Right atrium auricular region (tissue), 2 donors: ENCODE measurements around the gene IRF7. TPM values are rescaled to one million over a fixed set of nuclear protein-coding genes. Genes with fewer than 3 reads are reported as not detected.

Experiments used
- DNase-seq: peaks from one replicate; pipeline ENCODE4 v3.0.0-alpha.2; 2019; ENCODE audit warnings: low spot score
- H3K27ac ChIP-seq, 2 donors: fragments of 200-600 bp; sonication (generic); 1 replicate in 1 of 2; 2 replicates in 1 of 2; pipeline ENCODE4 v1.5.1; 2016 to 2019
- H3K27me3 ChIP-seq, 2 donors: fragments of 200-600 bp; sonication (generic); one replicate each; pipeline versions ENCODE4 v1.5.1 to v1.6.0; 2017 to 2019
- H3K36me3 ChIP-seq: fragments of 200-600 bp; sonication (generic); one replicate; pipeline ENCODE4 v1.5.1; 2016
- H3K4me1 ChIP-seq, 2 donors: fragments of 200-600 bp; sonication (generic); one replicate each; pipeline versions ENCODE4 v1.5.1 to v1.6.0; 2017 to 2019
- H3K4me3 ChIP-seq, 2 donors: fragments of 200-600 bp; sonication (generic); 1 replicate in 1 of 2; 2 replicates in 1 of 2; pipeline ENCODE4 v1.5.1; 2017 to 2019; ENCODE audit warnings: mild to moderate bottlenecking in 1 of 2, moderate library complexity in 1 of 2
- H3K9me3 ChIP-seq, 2 donors: fragments of 200-600 bp; sonication (generic); one replicate each; pipeline ENCODE4 v1.5.1; 2019
- CTCF ChIP-seq, 2 donors: fragments of 200-600 bp; sonication (generic); IDR thresholded peaks; one replicate each; pipeline ENCODE4 v1.5.1; 2019; ENCODE audit warnings: antibody characterized with exemption in 2 of 2
- total RNA-seq, 2 donors: library from RNA; depleted of rRNA; stranded (reverse); fragments of >200 nt; gene quantifications; one replicate each; pipeline ENCODE4 v1.1.0, GENCODE V29; 2016

The IRF7 gene
- total RNA-seq, 2 donors from 2014 or later, result 9.6 to 14.9 TPM

GRCh38 chr11:611001-611996 lies 4.5 kb downstream of the IRF7 start:
- no peaks in the 10 kb centered on the region for H3K27me3 ChIP-seq
- no peak for TF ChIP-seq CTCF (IDR thresholded peaks at IDR 0.05)
- no peaks in the 10 kb centered on the region for H3K9me3 ChIP-seq
- H3K4me3 ChIP-seq, result no peak overlapping the region
- peaks cover 70% of the 10 kb centered on the region for H3K36me3 ChIP-seq
- peaks cover 0 to 30% of the 10 kb centered on the region in 2 donors for H3K4me1 ChIP-seq
- H3K27ac ChIP-seq, result no peak overlapping the region
- DNase-seq, result no peak

- peaks cover 0 to 30% of the 10 kb centered on the region in 2 donors for H3K4me1 ChIP-seq
- no peaks in the 10 kb centered on the region for H3K27me3 ChIP-seq
- no peak overlapping the region for H3K4me3 ChIP-seq
- H3K27ac ChIP-seq, result no peak overlapping the region
- no peak for DNase-seq
- TF ChIP-seq CTCF (IDR thresholded peaks at IDR 0.05), result no peak
- H3K36me3 ChIP-seq, result peaks cover 80% of the 10 kb centered on the region
- H3K9me3 ChIP-seq, result no peaks in the 10 kb centered on the region
Measured at GRCh38 chr11:610146-610801, 5.5 kb downstream of the IRF7 start.

GRCh38 chr11:609341-609811 lies 6.4 kb downstream of the IRF7 start:
- Histone ChIP-seq H3K9me3 (no peaks in the 10 kb centered on the region), H3K4me1 (peaks cover 0 to 21% of the 10 kb centered on the region in 2 donors), H3K27me3 (no peaks in the 10 kb centered on the region), H3K4me3 (no peak overlapping the region), H3K27ac (no peak overlapping the region), H3K36me3 (peaks cover 89% of the 10 kb centered on the region)
- TF ChIP-seq CTCF (IDR thresholded peaks at IDR 0.05), result no peak
- no peak for DNase-seq

DNA sequence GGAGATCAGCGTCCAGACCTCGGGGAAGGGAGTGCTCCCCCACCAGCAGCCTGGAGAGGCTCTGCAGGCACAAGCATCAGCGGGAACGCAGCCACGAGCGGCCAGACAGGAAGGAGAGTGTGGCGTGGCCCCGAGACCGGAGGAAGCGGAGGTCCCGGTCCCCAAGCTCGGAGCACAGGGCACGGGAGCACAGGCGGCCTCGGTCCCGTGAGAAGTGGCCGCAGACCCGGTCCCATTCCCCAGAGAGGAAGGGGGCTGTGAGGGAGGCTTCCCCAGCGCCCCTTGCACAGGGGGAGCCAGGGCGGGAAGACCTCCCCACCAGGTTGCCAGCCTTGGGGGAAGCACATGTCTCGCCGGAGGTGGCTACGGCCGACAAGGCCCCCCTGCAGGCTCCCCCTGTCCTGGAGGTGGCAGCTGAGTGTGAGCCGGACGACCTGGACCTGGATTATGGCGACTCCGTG lies 6.9 kb downstream of the IRF7 start:
- H3K4me3 ChIP-seq, result no peak overlapping the region

More for the DNA sequence above, 6.9 kb downstream of the IRF7 start:
- peaks cover 0 to 16% of the 10 kb centered on the region in 2 donors for H3K4me1 ChIP-seq
- H3K9me3 ChIP-seq, result no peaks in the 10 kb centered on the region
- no peak overlapping the region for H3K27ac ChIP-seq
- no peak for DNase-seq
- TF ChIP-seq CTCF (IDR thresholded peaks at IDR 0.05), result no peak
- no peaks in the 10 kb centered on the region for H3K27me3 ChIP-seq
- peaks cover 94% of the 10 kb centered on the region for H3K36me3 ChIP-seq
